KOPT-K1 (cell line): Measurements from ENCODE around the gene MRGPRG.

Source experiments
- H3K27ac ChIP-seq: fragments of 200-600 bp; sonication (generic); 2 replicates; pipeline ENCODE4 v1.5.1; 2016; ENCODE audit warnings: antibody characterized with exemption, mild to moderate bottlenecking, low read depth, low read length; ENCODE audit not compliant: poor library complexity, severe bottlenecking
- H3K36me3 ChIP-seq: fragments of 200-600 bp; sonication (generic); 2 replicates; pipeline ENCODE4 v1.5.1; 2017; ENCODE audit warnings: antibody characterized with exemption, mild to moderate bottlenecking, low read length, moderate library complexity; ENCODE audit not compliant: insufficient read depth
- H3K9me3 ChIP-seq: fragments of 200-600 bp; sonication (generic); 2 replicates; pipeline ENCODE4 v1.5.1; 2017; ENCODE audit warnings: antibody characterized with exemption, low read length, mild to moderate bottlenecking; ENCODE audit not compliant: insufficient read depth, poor library complexity, severe bottlenecking

Gene MRGPRG

GRCh38 chr11:3229673-3230630 is 11.3 kb upstream of the MRGPRG start:
- Histone ChIP-seq H3K27ac (no peak overlapping the region), H3K36me3 (no peaks in the 10 kb centered on the region), H3K9me3 (no peaks in the 10 kb centered on the region)

GRCh38 chr11:3228445-3228829 is 9.8 kb upstream of the MRGPRG start:
- Histone ChIP-seq H3K27ac (no peak overlapping the region), H3K9me3 (no peaks in the 10 kb centered on the region), H3K36me3 (no peaks in the 10 kb centered on the region)

DNA sequence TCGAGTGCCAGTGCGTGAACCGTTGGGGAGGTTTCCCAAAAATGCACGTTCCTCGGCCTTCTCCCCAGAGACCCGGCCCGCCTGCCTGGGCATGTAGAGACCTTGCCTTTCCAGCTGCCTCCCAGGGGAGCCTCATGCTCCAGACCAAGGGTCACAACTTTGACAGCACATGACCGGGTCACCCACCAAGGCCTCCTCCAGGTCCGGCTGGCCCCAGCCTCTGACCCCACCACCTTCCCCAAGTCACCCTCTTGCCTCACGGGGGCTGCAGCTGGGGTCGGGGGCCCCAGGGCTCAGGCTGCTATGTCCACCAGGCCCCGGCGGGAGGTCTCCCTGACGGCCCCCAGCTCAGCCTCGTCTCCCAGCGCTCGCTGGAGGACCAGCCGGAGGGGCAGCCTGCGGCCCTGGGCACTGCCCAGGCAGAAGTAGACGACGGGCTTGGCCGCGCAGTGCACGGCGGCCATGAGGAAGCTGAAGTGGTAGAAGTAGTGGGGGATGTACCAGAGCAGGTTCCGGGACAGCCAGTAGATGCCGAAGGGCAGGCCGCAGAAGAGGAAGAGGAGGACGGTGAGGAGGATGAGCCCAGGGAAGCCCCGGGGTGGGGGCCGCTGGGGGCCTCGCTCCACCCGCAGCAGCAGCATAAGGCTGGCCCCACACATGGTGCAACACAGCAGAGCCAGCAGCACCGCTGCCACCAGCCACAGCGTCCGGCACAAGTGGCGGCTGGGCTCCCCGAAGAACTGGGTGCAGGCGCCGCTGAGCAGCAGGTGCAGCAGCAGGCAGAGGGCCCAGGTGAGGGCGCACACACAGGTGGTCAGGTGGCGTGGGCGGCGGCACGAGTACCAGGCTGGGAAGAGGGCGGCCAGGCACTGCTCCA is 9.2 kb upstream of the MRGPRG start:
- Histone ChIP-seq H3K36me3 (no peaks in the 10 kb centered on the region), H3K9me3 (no peaks in the 10 kb centered on the region), H3K27ac (no peak overlapping the region)

DNA sequence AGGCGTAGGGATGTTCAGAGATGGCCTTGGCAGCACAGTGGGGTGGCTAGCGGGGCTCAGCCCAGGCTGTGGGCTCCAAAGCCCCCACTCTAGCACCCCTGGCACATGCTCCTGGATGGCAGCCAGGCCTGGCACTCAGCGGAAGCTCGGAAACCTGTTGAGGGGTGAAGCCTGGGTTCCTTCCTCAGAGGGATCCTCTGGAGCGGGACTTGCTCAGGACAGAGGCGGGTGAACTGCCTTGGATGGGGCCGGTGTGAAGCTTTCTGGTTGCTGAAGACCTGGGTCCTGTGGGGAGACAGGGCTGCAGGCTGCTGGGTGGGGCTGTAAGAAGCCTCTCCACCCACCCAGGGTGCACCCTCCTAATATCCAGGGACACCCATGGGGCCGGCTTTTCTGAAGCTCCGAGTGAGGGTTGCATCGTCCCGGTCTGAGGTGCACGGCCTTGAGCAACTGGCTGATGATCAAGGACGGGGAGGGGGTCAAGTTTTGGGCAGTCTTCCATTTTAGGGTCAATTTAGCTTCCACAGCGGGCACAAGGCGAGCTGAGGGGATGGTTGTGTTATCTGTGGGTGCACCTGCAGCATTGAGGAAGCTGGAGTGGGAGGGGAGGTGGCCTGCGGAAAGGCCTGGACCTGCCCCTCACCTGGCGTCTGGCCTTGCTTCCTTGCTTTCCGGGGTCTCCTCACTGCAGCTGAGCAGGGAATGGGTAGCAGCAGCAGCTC is 8.4 kb upstream of the MRGPRG start:
- no peaks in the 10 kb centered on the region for H3K9me3 ChIP-seq
- no peak overlapping the region for H3K27ac ChIP-seq
- no peaks in the 10 kb centered on the region for H3K36me3 ChIP-seq

GRCh38 chr11:3225826-3226750 is 7.5 kb upstream of the MRGPRG start:
- Histone ChIP-seq H3K9me3 (no peaks in the 10 kb centered on the region), H3K27ac (no peak overlapping the region), H3K36me3 (no peaks in the 10 kb centered on the region)

- Histone ChIP-seq H3K36me3 (no peaks in the 10 kb centered on the region), H3K27ac (no peak overlapping the region), H3K9me3 (no peaks in the 10 kb centered on the region)
Observed at GRCh38 chr11:3225159-3225758, 6.6 kb upstream of the MRGPRG start.

DNA sequence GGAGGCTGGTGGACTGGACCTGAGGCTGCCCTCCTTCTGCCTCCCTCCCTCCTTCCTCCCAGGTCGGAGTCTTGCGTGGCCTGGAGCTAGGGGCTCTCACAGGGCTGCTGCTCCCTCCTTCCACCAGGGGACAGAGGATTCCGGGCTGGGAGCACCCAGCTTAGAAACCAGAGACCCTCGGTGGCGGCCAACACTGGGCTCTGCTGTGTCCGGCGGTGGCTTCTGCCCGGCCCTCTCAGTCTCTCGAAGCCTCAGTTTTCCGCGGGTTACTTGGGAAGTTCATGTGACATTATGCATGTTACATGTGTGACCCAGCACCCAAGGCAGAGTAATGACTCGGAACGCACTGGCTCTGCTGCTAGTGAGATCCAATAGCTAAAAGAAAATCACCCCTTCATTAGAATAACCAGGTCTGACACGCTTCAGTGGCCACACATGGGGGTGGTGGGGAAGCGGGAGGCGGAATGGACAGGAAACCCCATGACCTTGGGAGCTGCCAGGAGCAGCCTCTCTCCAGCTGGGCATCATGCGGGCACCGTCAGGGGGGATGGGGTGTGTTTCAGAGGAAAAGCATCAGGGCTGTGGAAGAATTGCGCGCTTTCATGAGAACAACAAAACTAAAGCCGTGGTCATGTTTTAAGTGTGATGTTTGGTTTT is 5.9 kb upstream of the MRGPRG start:
- H3K9me3 ChIP-seq: no peaks in the 10 kb centered on the region
- no peak overlapping the region for H3K27ac ChIP-seq
- no peaks in the 10 kb centered on the region for H3K36me3 ChIP-seq

GRCh38 chr11:3223932-3224381 is 5.3 kb upstream of the MRGPRG start:
- Histone ChIP-seq H3K36me3 (no peaks in the 10 kb centered on the region), H3K9me3 (no peaks in the 10 kb centered on the region), H3K27ac (no peak overlapping the region)

GRCh38 chr11:3222941-3223915 is 4.6 kb upstream of the MRGPRG start:
- H3K36me3 ChIP-seq: no peaks in the 10 kb centered on the region
- peak overlapping the region; percentile 12 for H3K27ac ChIP-seq
- H3K9me3 ChIP-seq: no peaks in the 10 kb centered on the region

- peak overlapping the region; percentile 12 for H3K27ac ChIP-seq
- H3K9me3 ChIP-seq: no peaks in the 10 kb centered on the region
- H3K36me3 ChIP-seq: no peaks in the 10 kb centered on the region
Observed at GRCh38 chr11:3222003-3222855, 3.6 kb upstream of the MRGPRG start.

DNA sequence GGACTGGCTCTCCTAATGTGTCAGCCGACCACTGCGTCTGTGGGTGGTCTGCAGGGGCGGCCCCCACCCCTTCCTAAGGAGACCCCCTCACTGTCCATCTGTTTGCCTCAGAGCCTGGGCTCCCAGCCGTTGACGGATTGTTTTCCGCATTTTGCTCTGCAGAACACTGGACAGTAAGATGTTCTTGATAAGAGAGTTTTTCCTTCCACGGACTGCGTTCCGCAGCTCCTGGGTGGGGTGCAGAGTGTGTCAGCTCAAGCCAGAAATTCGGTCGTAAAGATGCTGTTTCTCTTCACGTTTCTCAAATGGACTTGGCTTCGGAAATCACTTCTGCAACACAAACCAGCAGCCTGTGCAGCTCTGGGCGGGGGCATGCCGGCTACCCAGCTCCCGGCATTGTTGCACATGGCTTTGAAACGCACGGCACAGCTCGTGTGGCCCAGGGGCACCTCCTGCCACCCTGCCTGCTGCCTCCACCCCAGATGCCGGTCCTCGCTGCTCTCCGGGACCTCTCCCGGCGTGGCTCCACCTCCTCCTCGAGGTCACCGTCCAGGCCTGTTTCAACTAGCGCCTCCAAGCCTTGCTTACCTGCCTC is 2.9 kb upstream of the MRGPRG start:
- Histone ChIP-seq H3K27ac (no peak overlapping the region), H3K9me3 (no peaks in the 10 kb centered on the region), H3K36me3 (no peaks in the 10 kb centered on the region)
